Endothelial cell of umbilical vein (primary cell): ENCODE measurements around the gene ZNF664. TPM values are rescaled to one million over a fixed set of nuclear protein-coding genes. Genes with fewer than 3 reads are reported as not detected.

ENCODE experiments used
- BruUV-seq: library from RNA; stranded (reverse); fragments of 400-500 nt; replicated peaks from 2 replicates; lab custom pipeline; 2021; lab: Mats Ljungman, UMichigan
- CTCF ChIA-PET: fragments of 300-600, 350-600 bp; sonication (Branson Sonifier 250); formaldehyde crosslinking; loops from one replicate; lab custom pipeline; 2021; ENCODE audit warnings: antibody characterized with exemption, inconsistent platforms; lab: Charles Lee
- POLR2A ChIA-PET: fragments of 300-600, 350-600 bp; sonication (Branson Sonifier 250); formaldehyde crosslinking; loops from one replicate; lab custom pipeline; 2021; ENCODE audit warnings: antibody characterized with exemption, inconsistent platforms; lab: Charles Lee
- DNase-seq: peaks from one replicate; pipeline ENCODE4 v3.0.0-alpha.2; 2011; ENCODE audit warnings: low read depth, low spot score
- FAIRE-seq: peaks from 2 replicates; lab custom pipeline; 2011; peaks lifted over from hg19 to GRCh38; lab: Jason Lieb, UNC
- H2AFZ ChIP-seq: 2 replicates; pipeline ENCODE4 v1.6.0; 2012; ENCODE audit warnings: low read depth, low read length, control low read depth, inconsistent platforms
- H3K27ac ChIP-seq: 2 replicates; pipeline ENCODE4 v1.5.1; 2011; ENCODE audit warnings: low read depth, mild to moderate bottlenecking, control low read depth, low read length, moderate library complexity; ENCODE audit not compliant: insufficient read depth
- H3K27me3 ChIP-seq, 2 experiments: 2 replicates each; pipeline versions ENCODE4 v1.6.0 to v1.6.1; 2011; ENCODE audit warnings: low read length in 2 of 2, mixed read lengths in 1 of 2; ENCODE audit not compliant: control insufficient read depth in 2 of 2, insufficient read depth in 2 of 2
- H3K36me3 ChIP-seq, 2 experiments: 2 replicates in 1 of 2; 3 replicates in 1 of 2; pipeline ENCODE4 v1.5.1; 2011; ENCODE audit warnings: low read length in 2 of 2, mild to moderate bottlenecking in 1 of 2, moderate library complexity in 1 of 2; ENCODE audit not compliant: control insufficient read depth in 2 of 2, insufficient read depth in 2 of 2; ENCODE audit errors: extremely low read depth in 1 of 2
- H3K4me1 ChIP-seq: 3 replicates; pipeline ENCODE4 v1.5.1; 2011; ENCODE audit warnings: mild to moderate bottlenecking, low read length; ENCODE audit not compliant: control insufficient read depth, insufficient read depth; ENCODE audit errors: extremely low read depth
- H3K4me2 ChIP-seq: 2 replicates; pipeline ENCODE4 v1.6.1; 2011; ENCODE audit warnings: low read length, control low read depth, mixed read lengths; ENCODE audit not compliant: insufficient read depth
- H3K4me3 ChIP-seq, 3 experiments: fragments of 200-600 bp in 1 of 3; sonication (generic), shearing (Covaris generic) in 1 of 3; replicated peaks in 1 of 3; 2 replicates each; pipeline ENCODE4 v1.5.1; 2011 to 2016; ENCODE audit warnings: control low read depth in 3 of 3, low read length in 3 of 3, mild to moderate bottlenecking in 2 of 3, inconsistent platforms in 1 of 3, low read depth in 1 of 3, moderate library complexity in 1 of 3; ENCODE audit not compliant: insufficient read depth in 1 of 3
- H3K79me2 ChIP-seq: 2 replicates; pipeline ENCODE4 v1.6.0; 2012; ENCODE audit warnings: low read length, inconsistent platforms; ENCODE audit not compliant: control insufficient read depth, insufficient read depth
- H3K9ac ChIP-seq: replicated peaks from 2 replicates; pipeline ENCODE3; 2011; ENCODE audit warnings: low read length, control low read depth; ENCODE audit not compliant: insufficient read depth; ENCODE audit errors: extremely low read depth
- H3K9me1 ChIP-seq: replicated peaks from 3 replicates; pipeline ENCODE4 v1.6.0; 2011; ENCODE audit warnings: mild to moderate bottlenecking, low read length; ENCODE audit not compliant: control insufficient read depth, insufficient read depth; ENCODE audit errors: extremely low read depth
- H3K9me3 ChIP-seq: replicated peaks from 2 replicates; pipeline ENCODE4 v1.5.1; 2012; ENCODE audit warnings: low read length, inconsistent platforms; ENCODE audit not compliant: control insufficient read depth, insufficient read depth
- H4K20me1 ChIP-seq: replicated peaks from 2 replicates; pipeline ENCODE3; 2011; ENCODE audit warnings: mild to moderate bottlenecking, low read length; ENCODE audit not compliant: control insufficient read depth, insufficient read depth; ENCODE audit errors: extremely low read depth
- CTCF ChIP-seq, 2 donors: IDR thresholded peaks; 1 replicate in 1 of 2; 2 replicates in 1 of 2; pipeline ENCODE4 v1.5.1; 2011; ENCODE audit warnings: low read length in 2 of 2, mild to moderate bottlenecking in 2 of 2, moderate library complexity in 2 of 2, control low read depth in 1 of 2, inconsistent platforms in 1 of 2, low read depth in 1 of 2; ENCODE audit not compliant: insufficient read depth in 1 of 2; ENCODE audit errors: extremely low read depth in 1 of 2
- EZH2 ChIP-seq: IDR thresholded peaks from 2 replicates; pipeline ENCODE4 v1.6.1; 2012; ENCODE audit warnings: borderline replicate concordance, low read depth, mild to moderate bottlenecking, moderate library complexity, low read length, inconsistent platforms; ENCODE audit not compliant: severe bottlenecking
- FOS ChIP-seq: IDR thresholded peaks from 2 replicates; pipeline ENCODE4 v1.6.1; 2011; ENCODE audit warnings: mild to moderate bottlenecking, low read length, moderate library complexity, borderline replicate concordance; ENCODE audit not compliant: insufficient read depth
- GATA2 ChIP-seq: IDR thresholded peaks from 2 replicates; pipeline ENCODE4 v1.7.0; 2011; ENCODE audit warnings: low read depth, mild to moderate bottlenecking, moderate library complexity, mixed read lengths, low read length; ENCODE audit not compliant: insufficient read length, insufficient read depth
- JUN ChIP-seq: IDR thresholded peaks from 2 replicates; pipeline ENCODE4 v1.6.1; 2011; ENCODE audit warnings: borderline replicate concordance, low read depth; ENCODE audit not compliant: insufficient read length, insufficient read depth
- MAX ChIP-seq: IDR thresholded peaks from 2 replicates; pipeline ENCODE4 v1.6.1; 2011; ENCODE audit not compliant: insufficient read depth, insufficient read length
- MYC ChIP-seq: IDR thresholded peaks from one replicate; pipeline ENCODE4 v1.6.1; 2011; ENCODE audit warnings: mild to moderate bottlenecking, low read depth, low read length
- POLR2A ChIP-seq: IDR thresholded peaks from 2 replicates; pipeline ENCODE4 v1.6.1; 2012; ENCODE audit warnings: low read depth, mild to moderate bottlenecking, control low read depth, low read length
- POLR2AphosphoS5 ChIP-seq: IDR thresholded peaks from 2 replicates; pipeline ENCODE4 v1.6.1; 2012; ENCODE audit warnings: low read depth, mild to moderate bottlenecking, control low read depth, low read length, moderate library complexity; ENCODE audit not compliant: insufficient read depth
- dilution Hi-C: fragments of 300-500 bp; cut with MboI; formaldehyde crosslinking; loops from one replicate; pipeline ENCODE4 v1.15.0; 2019; ENCODE audit warnings: low sequenced_read_pairs; ENCODE audit not compliant: extremely low pct_ligation_motif_present
- intact Hi-C: fragments of 100-400 bp; cut with micrococcal nuclease; formaldehyde crosslinking; loops from one replicate; pipeline ENCODE4 v1.10.0; 2022
- polyA plus RNA-seq, 4 experiments: library from polyadenylated mRNA; depleted of rRNA in 3 of 4; stranded (reverse) in 3 of 4; unstranded in 1 of 4; fragments of >200 nt; gene quantifications; 2 replicates each; pipeline versions ENCODE4 v1.2.1 to v1.2.3, GENCODE V29; 2011 to 2012; ENCODE audit warnings: missing spikeins in 1 of 4
- total RNA-seq: library from RNA; stranded (reverse); gene quantifications from 2 replicates; pipeline ENCODE4 v1.2.3, GENCODE V29; 2021

The ZNF664 gene
- total and polyA plus RNA-seq, 2 donors (not counting 3 experiments of a cell fraction or from before 2014, with no cell fraction given), result 29.8 to 71.3 TPM

GRCh38 chr12:124019115-124019514, 46.1 kb downstream of the ZNF664 start:
- ChIA-PET POLR2A (no interaction called here), CTCF (interaction anchor here (0.6 to 1.7 kb wide), 2 partner anchors 13 to 1164 kb away, joined by 4 to 7 read pairs; no protein-coding TSS in a partner anchor)
- FAIRE-seq (no peak), DNase-seq (no peak)
- intact Hi-C loops (no loop called here), dilution Hi-C loops (no loop called here)
- no peaks in the 10 kb centered on the region for H4K20me1 ChIP-seq
- H3K4me2 ChIP-seq, result no peak overlapping the region
- H2AFZ ChIP-seq, result no peak overlapping the region
- no peaks in the 10 kb centered on the region for H3K27me3 ChIP-seq
- H3K4me1 ChIP-seq, result no peaks in the 10 kb centered on the region
- H3K27ac ChIP-seq, result no peak overlapping the region
- no peaks in the 10 kb centered on the region for H3K9me1 ChIP-seq
- no peak overlapping the region for H3K4me3 ChIP-seq
- H3K9me3 ChIP-seq, result no peaks in the 10 kb centered on the region
- BruUV-seq, result no TSS peak
- TF ChIP-seq MAX (no peak), FOS (no peak), GATA2 (no peak), POLR2AphosphoS5 (no peak), POLR2A (no peak), MYC (no peak), JUN (no peak), CTCF (IDR thresholded peaks at IDR 0.05; ENCODE audit: extremely low read depth in 1 of 2, insufficient read depth in 1 of 2, low read depth in 1 of 2, low read length in 2 of 2) (no peak), EZH2 (no peak)
- H3K9ac ChIP-seq, result no peak overlapping the region
- H3K79me2 ChIP-seq, result no peaks in the 10 kb centered on the region
- H3K36me3 ChIP-seq, result no peaks in the 10 kb centered on the region
